RWPE1 (cell line): Measurements from ENCODE around the gene WDR35.

ENCODE experiments used
- CTCF ChIA-PET: fragments of 350-600 bp; sonication (Branson Sonifier 250); formaldehyde crosslinking; extraction: SDS; loops from one replicate; lab custom pipeline; 2021; lab: Yijun Ruan, JAX
- POLR2A ChIA-PET: fragments of 400-600 bp; formaldehyde crosslinking; extraction: SDS; loops from one replicate; lab custom pipeline; 2020; ENCODE audit warnings: antibody characterized with exemption; ENCODE audit not compliant: low non-redundant PET; lab: Yijun Ruan, JAX
- DNase-seq: peaks from one replicate; pipeline ENCODE4 v3.0.0; 2012; ENCODE audit warnings: low spot score
- H3K27ac ChIP-seq: fragments of 450-650 bp; 2 replicates; pipeline ENCODE4 v1.5.1; 2017
- TF ChIP-seq, protein P1 (sequence below): fragments of 450-650 bp; conservative IDR thresholded peaks from 2 replicates; pipeline ENCODE4 v1.5.1; 2017; ENCODE audit warnings: low read depth, mild to moderate bottlenecking

The WDR35 gene

DNA sequence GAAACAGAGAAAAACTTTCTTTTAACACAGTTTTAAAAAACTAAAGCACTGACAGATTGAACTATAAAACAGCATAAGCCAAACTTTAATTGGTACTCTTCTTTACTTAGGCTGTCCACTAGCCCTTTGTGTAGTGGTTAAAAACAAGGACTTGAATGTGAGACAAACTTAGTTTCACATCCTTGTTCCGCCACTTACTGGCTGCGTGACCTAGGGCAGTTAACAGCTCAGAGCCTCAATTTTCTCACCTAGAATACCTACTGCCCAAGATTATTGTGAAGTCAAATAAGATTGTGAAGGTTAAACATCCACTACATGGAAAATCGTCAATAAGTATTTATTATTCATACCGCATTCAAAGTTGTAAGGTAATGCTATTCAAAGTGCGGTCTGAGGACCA, 2.0 kb downstream of the WDR35 start:
- POLR2A ChIA-PET = no interaction called here
- DNase-seq = no peak
- CTCF ChIA-PET = no interaction called here
- H3K27ac ChIP-seq = no peak overlapping the region
- TF ChIP-seq, protein P1, sequence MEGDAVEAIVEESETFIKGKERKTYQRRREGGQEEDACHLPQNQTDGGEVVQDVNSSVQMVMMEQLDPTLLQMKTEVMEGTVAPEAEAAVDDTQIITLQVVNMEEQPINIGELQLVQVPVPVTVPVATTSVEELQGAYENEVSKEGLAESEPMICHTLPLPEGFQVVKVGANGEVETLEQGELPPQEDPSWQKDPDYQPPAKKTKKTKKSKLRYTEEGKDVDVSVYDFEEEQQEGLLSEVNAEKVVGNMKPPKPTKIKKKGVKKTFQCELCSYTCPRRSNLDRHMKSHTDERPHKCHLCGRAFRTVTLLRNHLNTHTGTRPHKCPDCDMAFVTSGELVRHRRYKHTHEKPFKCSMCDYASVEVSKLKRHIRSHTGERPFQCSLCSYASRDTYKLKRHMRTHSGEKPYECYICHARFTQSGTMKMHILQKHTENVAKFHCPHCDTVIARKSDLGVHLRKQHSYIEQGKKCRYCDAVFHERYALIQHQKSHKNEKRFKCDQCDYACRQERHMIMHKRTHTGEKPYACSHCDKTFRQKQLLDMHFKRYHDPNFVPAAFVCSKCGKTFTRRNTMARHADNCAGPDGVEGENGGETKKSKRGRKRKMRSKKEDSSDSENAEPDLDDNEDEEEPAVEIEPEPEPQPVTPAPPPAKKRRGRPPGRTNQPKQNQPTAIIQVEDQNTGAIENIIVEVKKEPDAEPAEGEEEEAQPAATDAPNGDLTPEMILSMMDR = no peak

DNA sequence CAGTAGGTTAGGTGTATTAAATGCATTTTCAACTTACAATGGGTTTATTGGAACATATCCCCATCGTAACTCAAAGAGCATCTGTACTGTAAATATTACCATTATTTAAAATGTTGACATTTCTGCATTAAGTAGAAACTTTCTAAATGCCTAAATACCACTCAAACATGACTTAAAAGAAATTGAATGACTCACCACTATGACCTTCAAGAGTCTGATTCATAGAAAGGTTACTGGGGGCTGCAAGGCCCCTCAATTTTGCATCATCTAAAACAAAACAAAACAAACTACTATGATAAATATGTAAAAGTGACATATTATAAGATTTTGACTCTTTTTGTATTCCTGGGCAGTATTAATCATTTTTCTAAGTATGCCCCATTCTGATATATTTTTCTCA, 7.6 kb downstream of the WDR35 start:
- DNase-seq = no peak
- CTCF ChIA-PET = no interaction called here
- no peak overlapping the region for H3K27ac ChIP-seq
- POLR2A ChIA-PET = no interaction called here
- TF ChIP-seq, protein P1 = no peak

DNA sequence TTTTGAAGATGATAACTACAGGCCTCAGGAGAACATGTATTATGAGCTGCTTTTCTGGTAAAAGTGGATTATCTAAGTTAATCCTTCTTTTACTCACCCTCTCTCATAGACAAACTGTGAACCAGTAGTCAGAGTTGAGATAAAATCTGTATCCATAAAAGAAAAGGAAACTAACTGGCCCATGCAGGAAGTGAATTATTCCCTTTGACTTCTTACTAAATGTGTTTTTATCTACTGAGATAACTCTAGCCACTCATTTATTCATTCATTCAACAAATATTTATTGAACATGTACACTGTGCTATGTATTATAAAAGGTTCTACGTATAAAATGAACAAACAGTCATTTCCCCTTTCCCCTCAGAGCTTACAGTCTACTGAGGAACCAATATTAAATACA, 10.0 kb downstream of the WDR35 start:
- ChIA-PET POLR2A (no interaction called here), CTCF (interaction anchor here (0.6 kb wide), 2 partner anchors 13 to 64 kb away, joined by 3 to 4 read pairs; no protein-coding TSS in a partner anchor)
- TF ChIP-seq, protein P1 = no peak

DNA sequence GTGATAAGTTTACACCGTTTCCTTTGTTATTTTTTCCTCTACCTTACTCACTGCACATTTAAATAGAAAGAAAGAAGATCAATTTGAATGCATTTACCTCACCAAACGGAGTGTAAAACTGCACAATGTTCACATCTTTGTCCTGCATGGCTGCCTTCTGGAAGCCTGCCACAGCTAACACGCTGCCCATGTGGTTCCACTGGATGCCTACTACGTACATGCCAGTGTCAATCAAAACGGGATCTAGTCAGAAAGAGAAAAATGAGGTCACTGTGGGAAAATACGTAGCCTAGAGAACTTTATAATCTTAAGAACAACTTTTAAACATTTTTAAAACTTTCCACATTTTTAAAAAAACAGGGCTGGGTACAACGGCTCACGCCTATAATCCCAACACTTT, 16.4 kb downstream of the WDR35 start:
- DNase-seq = no peak
- no peak overlapping the region for H3K27ac ChIP-seq
- ChIA-PET POLR2A (no interaction called here), CTCF (interaction anchor here (0.6 kb wide), 1 partner anchor 37 kb away, joined by 3 read pairs; no protein-coding TSS in a partner anchor)
- TF ChIP-seq, protein P1 = no peak

More for the DNA sequence above, 10.0 kb downstream of the WDR35 start:
- no peak overlapping the region for H3K27ac ChIP-seq
- DNase-seq = no peak

DNA sequence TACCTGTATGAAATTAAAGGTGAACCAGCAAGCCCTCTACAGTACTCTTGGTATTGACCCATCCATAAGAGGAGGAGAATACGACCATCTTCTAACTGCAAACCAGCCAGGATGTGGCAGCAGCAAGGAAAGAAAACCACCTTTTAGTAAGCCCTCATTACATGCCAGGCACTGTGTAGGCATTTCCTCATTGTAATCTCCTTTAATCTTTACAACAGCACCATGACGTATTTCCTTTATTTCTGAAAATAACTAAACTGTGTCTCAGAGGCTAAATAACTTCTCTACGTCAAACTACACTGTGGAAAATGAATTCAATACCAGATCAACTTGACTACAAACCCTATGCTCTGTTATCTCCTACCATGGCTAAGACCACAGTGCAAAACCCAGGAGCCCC, 18.2 kb downstream of the WDR35 start:
- no peak overlapping the region for H3K27ac ChIP-seq
- ChIA-PET POLR2A (no interaction called here), CTCF (no interaction called here)
- TF ChIP-seq, protein P1 = no peak
- no peak for DNase-seq

DNA sequence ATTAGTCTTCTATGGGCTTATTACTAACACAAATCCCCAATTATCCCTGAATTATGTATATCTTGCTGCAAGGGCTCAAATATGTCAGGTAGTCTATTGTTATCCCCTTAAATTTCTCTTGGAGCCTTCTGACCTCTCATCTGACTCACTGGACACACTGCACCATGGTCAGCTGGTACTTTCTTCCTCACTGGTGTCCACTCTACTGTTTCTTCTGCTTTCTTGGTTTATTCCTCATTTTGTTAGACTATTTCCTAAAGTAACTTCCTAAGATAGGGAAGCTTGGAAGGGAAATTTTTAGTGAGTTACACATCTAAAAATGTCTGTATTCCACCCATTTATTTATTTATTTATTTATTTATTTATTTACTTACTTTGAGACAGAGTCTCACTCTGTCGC, 26.5 kb downstream of the WDR35 start:
- TF ChIP-seq, protein P1 = no peak
- DNase-seq = no peak
- POLR2A ChIA-PET = no interaction called here
- no peak overlapping the region for H3K27ac ChIP-seq
- CTCF ChIA-PET = interaction anchor here (0.6 kb wide), 1 partner anchor 144 kb away, joined by 3 read pairs; no protein-coding TSS in a partner anchor
